Stomach smooth muscle (tissue), 2 donors: ENCODE data around the gene CNBP.
"Not testable (repeated sequence)": the region's sequence is repeated elsewhere in the genome, so short reads cannot be mapped to it uniquely, and the experiment has no call there.

Experiments used
- H3K27ac ChIP-seq: one replicate; pipeline ENCODE4 v1.7.0; 2013; ENCODE audit warnings: mild to moderate bottlenecking, low read length, inconsistent platforms
- H3K27me3 ChIP-seq, 2 donors: one replicate each; pipeline ENCODE4 v1.7.0; 2013; ENCODE audit warnings: low read length in 2 of 2; ENCODE audit not compliant: insufficient read depth in 2 of 2, control insufficient read depth in 1 of 2
- H3K36me3 ChIP-seq, 2 donors: one replicate each; pipeline ENCODE4 v1.7.0; 2013; ENCODE audit warnings: low read length in 2 of 2; ENCODE audit not compliant: control insufficient read depth in 2 of 2, insufficient read depth in 2 of 2
- H3K4me1 ChIP-seq: one replicate; pipeline ENCODE4 v1.7.0; 2013; ENCODE audit warnings: low read length; ENCODE audit not compliant: control insufficient read depth, insufficient read depth
- H3K4me3 ChIP-seq, 2 donors: one replicate each; pipeline ENCODE4 v1.7.0; 2013; ENCODE audit warnings: low read length in 2 of 2
- H3K9ac ChIP-seq, 2 donors: one replicate each; pipeline ENCODE4 v1.7.0; 2013; ENCODE audit warnings: low read length in 2 of 2, mild to moderate bottlenecking in 1 of 2
- H3K9me3 ChIP-seq, 2 donors: one replicate each; pipeline ENCODE4 v1.7.0; 2013; ENCODE audit warnings: low read length in 2 of 2; ENCODE audit not compliant: control insufficient read depth in 2 of 2
- donor health status: healthy.
- donor health status: Pancreatic carcinoma.

CNBP gene

DNA sequence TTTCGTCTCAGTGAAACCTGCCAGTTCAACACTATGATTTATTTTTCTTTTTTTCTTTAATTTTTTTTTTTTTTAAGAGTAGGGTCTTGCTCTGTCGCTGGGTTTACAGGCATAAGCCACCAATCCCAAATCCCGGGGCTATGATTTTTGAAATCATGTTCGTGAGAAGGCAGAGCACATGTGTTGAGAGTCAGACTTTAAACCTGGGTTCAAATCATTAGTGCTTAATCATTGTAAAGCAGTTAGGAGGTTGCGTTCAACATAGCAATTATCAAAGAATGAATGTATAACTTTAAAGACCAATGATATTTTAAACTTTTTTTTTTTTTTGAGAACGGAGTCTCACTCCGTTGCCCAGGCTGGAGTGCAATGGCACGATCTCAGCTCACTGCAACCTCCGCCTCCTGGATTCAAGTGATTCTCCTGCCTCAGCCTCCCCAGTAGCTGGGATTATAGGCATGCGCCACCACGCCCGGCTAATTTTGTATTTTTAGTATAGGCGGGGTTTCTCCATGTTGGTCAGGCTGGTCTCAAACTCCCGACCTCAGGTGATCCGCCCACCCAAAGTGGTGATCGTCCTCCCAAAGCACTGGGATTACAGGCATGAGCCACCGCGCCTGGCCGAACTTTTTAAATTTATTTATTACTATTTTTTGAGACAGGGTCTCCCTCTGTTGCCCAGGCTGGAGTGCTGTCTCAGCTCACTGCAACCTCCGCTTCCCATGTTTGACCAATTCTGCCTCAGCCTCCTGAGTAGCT, 1.3 kb upstream of the CNBP start:
- H3K9ac ChIP-seq, result peak overlapping the region; percentile 99 to 100
- not testable (repeated sequence) for H3K36me3 ChIP-seq, H3K27me3 ChIP-seq, H3K9me3 ChIP-seq
- peaks cover 18% of the 10 kb centered on the region for H3K4me1 ChIP-seq
- peak overlapping the region; percentile 11 to 97 for H3K4me3 ChIP-seq
- peak overlapping the region; percentile 99 for H3K27ac ChIP-seq

DNA sequence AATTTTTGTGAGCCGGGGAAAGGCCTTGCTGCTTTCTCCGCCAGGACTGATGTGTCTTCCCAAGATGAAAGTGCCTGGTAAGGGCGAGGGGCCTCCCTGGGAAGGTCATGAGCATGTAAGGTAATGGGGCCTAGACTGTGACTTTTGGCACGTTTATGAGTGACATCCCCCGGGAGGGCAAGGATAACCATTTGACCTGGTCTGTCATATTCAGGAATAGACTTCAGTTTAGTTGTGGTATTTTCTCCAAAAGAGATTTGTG, 631 bp upstream of the CNBP start:
- Histone ChIP-seq H3K4me1 (peaks cover 24% of the 10 kb centered on the region), H3K4me3 (peak overlapping the region; percentile 97), H3K27ac (peak overlapping the region; percentile 99), H3K36me3 (no peaks in the 10 kb centered on the region), H3K27me3 (no peaks in the 10 kb centered on the region), H3K9ac (peak overlapping the region; percentile 99 to 100), H3K9me3 (no peaks in the 10 kb centered on the region)

DNA sequence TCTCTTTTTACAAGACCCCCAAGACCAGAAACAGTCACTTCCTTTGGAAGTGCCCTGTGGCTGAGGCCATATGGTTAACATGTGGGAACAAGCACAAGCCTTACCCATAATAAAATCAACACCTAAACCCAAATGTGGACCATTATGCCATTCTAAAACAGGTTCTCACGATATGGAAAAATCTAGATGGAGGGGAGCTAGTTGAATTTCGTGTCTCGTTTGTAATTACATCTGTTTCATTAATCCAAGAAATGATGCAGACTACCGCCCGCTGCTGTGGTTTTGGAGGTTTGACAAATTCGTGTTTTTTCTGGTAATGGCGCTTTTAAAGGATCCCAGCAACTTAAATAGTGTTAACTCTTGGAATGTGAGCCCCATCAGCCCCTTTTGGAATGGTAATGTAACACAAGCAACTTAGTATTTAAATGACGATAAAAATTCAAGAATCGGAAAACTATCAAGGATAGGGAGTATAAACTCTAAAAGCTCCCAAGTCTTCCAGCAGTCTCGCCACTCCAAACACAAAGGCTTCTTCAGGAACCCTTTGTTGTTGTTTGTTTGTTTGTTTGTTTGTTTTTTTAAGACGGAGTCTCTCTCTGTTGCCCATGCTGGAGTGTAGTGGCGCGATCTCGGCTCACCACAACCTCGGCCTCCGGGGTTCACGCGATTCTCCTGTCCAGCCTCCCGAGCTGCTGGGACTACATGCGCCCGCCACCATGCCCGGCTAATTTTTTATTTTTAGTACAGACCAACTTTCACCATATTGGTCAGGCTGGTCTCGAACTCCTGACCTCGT, 1.1 kb downstream of the CNBP start:
- no peaks in the 10 kb centered on the region for H3K9me3 ChIP-seq
- peaks cover 2 to 3% of the 10 kb centered on the region in 2 donors for H3K36me3 ChIP-seq
- H3K4me1 ChIP-seq, result peaks cover 33% of the 10 kb centered on the region
- H3K27me3 ChIP-seq, result no peaks in the 10 kb centered on the region
- H3K27ac ChIP-seq, result peak overlapping the region; percentile 99
- H3K9ac ChIP-seq, result peak overlapping the region; percentile 99 to 100
- H3K4me3 ChIP-seq, result peak overlapping the region; percentile 93 to 97

DNA sequence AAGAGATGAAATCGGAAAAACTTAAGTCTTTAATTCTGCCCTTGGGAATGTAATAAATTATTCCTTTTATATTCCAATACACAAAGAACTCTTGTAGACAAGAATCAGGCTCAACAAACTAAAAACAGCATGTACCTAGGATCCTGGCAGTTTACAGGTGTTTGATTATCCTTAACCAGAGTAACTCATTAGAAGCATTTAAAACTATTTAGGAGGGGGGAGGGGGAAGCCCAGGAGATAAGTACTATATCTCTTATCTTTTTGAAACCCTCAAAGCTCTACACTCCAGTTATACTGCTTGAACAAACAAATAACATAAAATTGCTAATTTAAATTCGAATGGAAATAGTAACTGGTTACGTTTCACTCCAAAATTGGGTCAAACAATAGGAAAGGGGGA, 1.9 kb downstream of the CNBP start:
- H3K9ac ChIP-seq, result peak overlapping the region in 1 of 2 donors; percentile 100
- peak overlapping the region; percentile 93 to 97 for H3K4me3 ChIP-seq
- H3K4me1 ChIP-seq, result peaks cover 38% of the 10 kb centered on the region
- peaks cover 3 to 9% of the 10 kb centered on the region in 2 donors for H3K36me3 ChIP-seq
- H3K27me3 ChIP-seq, result no peaks in the 10 kb centered on the region
- no peak overlapping the region for H3K27ac ChIP-seq
- no peaks in the 10 kb centered on the region for H3K9me3 ChIP-seq

DNA sequence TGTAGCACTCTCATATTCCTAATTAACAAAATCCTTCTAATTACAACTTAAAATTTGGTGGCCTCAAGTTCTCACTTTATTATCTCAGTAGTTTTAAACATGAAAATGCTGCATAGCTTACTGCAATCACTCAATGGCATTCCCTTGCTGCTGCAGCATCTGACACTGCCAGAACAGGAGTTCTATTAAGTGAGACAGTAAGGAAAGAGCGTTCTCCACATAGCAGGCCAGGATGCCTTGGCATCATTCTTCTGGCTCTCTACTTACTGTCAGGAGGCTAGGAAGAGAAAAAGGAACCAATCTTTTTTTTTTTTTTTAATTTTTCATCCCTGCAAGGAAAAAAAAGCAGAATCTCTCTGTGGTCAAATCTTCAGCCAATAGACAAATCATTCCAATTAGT, 3.2 kb downstream of the CNBP start:
- Histone ChIP-seq H3K36me3 (peaks cover 3 to 9% of the 10 kb centered on the region in 2 donors), H3K9me3 (no peaks in the 10 kb centered on the region), H3K4me1 (peaks cover 49% of the 10 kb centered on the region), H3K27ac (peak overlapping the region; percentile 19), H3K27me3 (no peaks in the 10 kb centered on the region), H3K9ac (peak overlapping the region in 1 of 2 donors; percentile 16), H3K4me3 (peak overlapping the region; percentile 26 to 97)

DNA sequence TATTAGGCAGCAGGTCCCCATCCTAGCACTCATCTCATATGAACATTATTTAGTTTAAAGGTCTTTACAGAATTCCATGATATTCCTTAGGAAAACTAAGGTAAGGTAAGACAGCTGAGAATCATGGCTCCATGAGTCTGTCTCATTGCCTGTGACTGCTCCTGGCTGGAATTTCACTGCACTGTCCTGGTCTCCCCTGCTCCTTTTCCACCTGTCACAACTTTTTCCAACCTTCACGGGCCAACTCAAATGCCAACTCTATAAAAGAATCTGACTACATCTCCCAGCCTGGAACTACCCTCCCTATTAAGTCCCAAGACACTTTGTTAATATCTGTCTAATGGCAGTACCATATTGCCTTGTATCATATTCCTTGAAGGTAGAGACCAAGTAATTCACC, 7.6 kb downstream of the CNBP start:
- Histone ChIP-seq H3K27ac (no peak overlapping the region), H3K9ac (no peak overlapping the region), H3K27me3 (no peaks in the 10 kb centered on the region), H3K36me3 (peaks cover 8 to 16% of the 10 kb centered on the region in 2 donors), H3K4me1 (peaks cover 57% of the 10 kb centered on the region), H3K9me3 (no peaks in the 10 kb centered on the region), H3K4me3 (no peak overlapping the region)

DNA sequence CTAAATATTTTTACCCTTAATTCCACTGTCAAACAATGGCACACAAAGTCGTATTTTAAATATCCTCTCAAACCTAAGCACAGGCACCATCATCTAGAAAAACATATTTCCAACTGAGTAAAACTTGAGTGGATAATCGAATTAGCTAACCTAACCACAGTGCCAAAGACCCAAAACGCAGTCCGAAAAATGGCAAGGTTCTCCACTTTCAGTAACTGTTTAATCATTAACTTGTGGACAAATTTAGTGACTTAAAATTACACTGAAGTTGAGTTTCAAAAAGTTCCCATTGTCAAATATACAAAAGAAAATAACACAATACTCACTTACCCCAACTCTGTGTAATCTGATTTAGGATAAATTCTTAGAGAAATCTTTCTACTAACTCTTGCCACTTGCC, 10.0 kb downstream of the CNBP start:
- Histone ChIP-seq H3K9ac (no peak overlapping the region), H3K4me3 (peak overlapping the region in 1 of 2 donors; percentile 30), H3K9me3 (no peaks in the 10 kb centered on the region), H3K36me3 (peaks cover 24 to 35% of the 10 kb centered on the region in 2 donors), H3K4me1 (peaks cover 40% of the 10 kb centered on the region), H3K27me3 (no peaks in the 10 kb centered on the region), H3K27ac (no peak overlapping the region)

DNA sequence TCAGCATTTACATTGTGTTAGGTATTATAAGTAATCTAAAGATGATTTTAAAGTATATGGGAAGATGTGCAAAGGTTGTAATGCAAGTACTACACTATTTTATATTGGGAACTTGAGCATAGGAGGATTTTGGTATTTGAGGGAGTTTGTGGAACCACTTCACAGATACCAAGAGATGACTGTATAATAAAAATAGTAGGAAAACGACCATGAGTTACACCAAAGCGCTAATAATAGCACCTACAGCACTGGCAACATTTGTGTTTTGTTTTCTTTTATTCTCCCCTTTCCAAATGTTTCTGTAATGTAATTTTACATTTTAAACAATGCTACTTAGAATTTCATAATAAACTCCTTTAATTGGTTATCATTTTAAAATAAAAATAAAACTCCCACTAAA, 10.5 kb downstream of the CNBP start:
- Histone ChIP-seq H3K9ac (no peak overlapping the region), H3K36me3 (peaks cover 21 to 33% of the 10 kb centered on the region in 2 donors), H3K27me3 (no peaks in the 10 kb centered on the region), H3K9me3 (no peaks in the 10 kb centered on the region), H3K4me3 (peak overlapping the region; percentile 35 to 36), H3K27ac (no peak overlapping the region), H3K4me1 (peaks cover 35% of the 10 kb centered on the region)

DNA sequence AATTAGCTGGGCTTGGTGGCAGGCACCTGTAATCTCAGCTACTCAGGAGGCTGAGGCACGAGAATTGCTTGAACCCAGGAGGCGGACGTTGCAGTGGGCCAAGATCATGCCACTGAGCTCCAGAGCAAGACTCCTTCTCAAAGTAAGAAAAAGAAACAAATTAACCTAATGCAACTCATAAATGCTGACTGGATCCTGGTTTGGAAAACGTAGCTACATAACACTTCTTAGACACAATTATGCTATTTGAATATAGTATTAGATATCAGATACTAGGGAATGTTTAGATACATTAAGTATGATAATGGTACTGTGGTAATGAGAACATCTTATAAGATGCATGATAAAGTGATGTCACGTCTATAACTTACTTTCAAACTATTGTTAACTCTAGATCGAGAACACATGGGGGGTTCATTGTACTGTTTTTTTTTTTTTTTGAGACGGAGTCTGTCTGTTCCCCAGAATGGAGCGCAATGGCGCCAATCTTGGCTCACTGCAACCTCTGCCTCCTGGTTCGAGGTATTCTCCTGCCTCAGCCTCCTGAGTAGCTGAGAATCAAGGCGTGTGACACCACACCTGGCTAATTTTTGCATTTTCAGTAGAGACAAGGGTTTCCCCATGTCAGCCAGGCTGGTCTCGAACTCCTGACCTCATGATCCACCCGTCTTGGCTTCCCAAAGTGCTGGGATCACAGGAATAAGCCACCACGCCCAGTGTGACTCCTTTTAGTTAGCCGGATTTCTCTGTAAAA, 16.9 kb downstream of the CNBP start:
- H3K9ac ChIP-seq, result no peak overlapping the region
- peaks cover 39 to 42% of the 10 kb centered on the region in 2 donors for H3K36me3 ChIP-seq
- H3K27ac ChIP-seq, result no peak overlapping the region
- H3K27me3 ChIP-seq, result no peaks in the 10 kb centered on the region
- H3K4me3 ChIP-seq, result no peak overlapping the region
- H3K4me1 ChIP-seq, result peaks cover 6% of the 10 kb centered on the region
- no peaks in the 10 kb centered on the region for H3K9me3 ChIP-seq

DNA sequence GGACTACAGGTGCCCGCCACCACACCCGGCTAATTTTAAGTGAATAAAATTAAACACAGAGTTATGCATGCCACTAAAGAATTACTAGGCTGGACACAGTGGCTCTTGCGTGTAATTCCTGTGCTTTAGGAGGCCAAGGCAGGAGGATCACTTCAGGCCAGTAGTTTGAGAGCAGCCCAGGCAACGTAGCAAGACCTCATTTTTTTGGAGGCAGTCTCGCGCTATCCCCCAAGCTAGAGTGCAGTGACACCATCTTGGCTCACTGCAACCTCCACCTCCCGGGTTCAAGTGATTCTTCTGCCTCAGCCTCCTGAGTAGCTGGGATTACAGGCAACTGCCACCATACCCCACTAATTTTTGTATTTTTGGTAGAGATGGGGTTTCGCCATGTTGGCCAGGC, 18.1 kb downstream of the CNBP start:
- not testable (repeated sequence) for H3K4me1 ChIP-seq, H3K4me3 ChIP-seq, H3K9ac ChIP-seq, H3K9me3 ChIP-seq, H3K27me3 ChIP-seq, H3K27ac ChIP-seq
- peaks cover 29 to 31% of the 10 kb centered on the region in 2 donors for H3K36me3 ChIP-seq
